ENCODE measurements around the gene ERN2. TPM values are rescaled to one million over a fixed set of nuclear protein-coding genes. Genes with fewer than 3 reads are reported as not detected.

ERN2 gene
- total and polyA plus RNA-seq, 4 donors, result 0.46 to 10.6 (median 3.5) TPM

DNA sequence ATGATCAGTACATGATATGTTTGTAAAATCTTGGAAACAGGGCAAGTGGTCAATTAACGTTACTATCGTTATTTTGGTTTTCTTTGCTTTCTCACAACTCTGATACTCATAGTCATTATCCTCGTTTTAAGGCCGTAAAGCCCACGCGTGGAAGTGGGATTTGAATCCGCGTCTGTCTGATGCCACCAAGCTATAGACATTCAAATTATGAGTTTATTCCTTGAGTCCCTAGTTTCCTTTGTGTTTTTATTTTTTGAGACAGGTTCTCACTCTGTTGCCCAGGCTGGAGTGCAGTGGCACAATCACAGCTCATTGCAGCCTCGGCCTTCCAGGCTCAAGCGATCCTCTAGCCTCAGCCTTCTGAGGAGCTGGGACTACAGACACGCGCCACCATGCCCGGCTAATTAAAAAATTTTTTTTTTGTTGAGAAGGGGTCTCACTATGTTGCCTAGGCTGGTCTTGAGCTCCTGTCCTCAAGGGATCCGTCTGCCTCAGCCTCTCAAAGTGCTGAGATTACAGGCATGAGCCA, 70.7 kb downstream of the ERN2 start:
- no peak overlapping the region for H3K27ac ChIP-seq (ENCODE audit: low read depth in 1 of 2, low read length in 1 of 2)
- DNase-seq (no peak), ATAC-seq (ENCODE audit: insufficient read depth, low FRiP score) (no peak)
- H3K9ac ChIP-seq (ENCODE audit: insufficient read depth in 1 of 2, low read length in 2 of 2), result peak overlapping the region; percentile 58 to 91
- H3K9me3 ChIP-seq (ENCODE audit: control insufficient read depth in 4 of 4, insufficient read depth in 3 of 4, low read length in 3 of 4), result no peaks in the 10 kb centered on the region
- WGBS, 2 donors, result 78 to 83% methylated on average over 14 of the region's 14 CpGs
- peaks cover 4 to 18% (median 8%) of the 10 kb centered on the region in 5 donors for H3K4me1 ChIP-seq (ENCODE audit: control insufficient read depth in 5 of 5, insufficient read depth in 5 of 5, low read length in 5 of 5)
- peak overlapping the region; percentile 97 for H3K4me3 ChIP-seq
- TF ChIP-seq, protein P1, sequence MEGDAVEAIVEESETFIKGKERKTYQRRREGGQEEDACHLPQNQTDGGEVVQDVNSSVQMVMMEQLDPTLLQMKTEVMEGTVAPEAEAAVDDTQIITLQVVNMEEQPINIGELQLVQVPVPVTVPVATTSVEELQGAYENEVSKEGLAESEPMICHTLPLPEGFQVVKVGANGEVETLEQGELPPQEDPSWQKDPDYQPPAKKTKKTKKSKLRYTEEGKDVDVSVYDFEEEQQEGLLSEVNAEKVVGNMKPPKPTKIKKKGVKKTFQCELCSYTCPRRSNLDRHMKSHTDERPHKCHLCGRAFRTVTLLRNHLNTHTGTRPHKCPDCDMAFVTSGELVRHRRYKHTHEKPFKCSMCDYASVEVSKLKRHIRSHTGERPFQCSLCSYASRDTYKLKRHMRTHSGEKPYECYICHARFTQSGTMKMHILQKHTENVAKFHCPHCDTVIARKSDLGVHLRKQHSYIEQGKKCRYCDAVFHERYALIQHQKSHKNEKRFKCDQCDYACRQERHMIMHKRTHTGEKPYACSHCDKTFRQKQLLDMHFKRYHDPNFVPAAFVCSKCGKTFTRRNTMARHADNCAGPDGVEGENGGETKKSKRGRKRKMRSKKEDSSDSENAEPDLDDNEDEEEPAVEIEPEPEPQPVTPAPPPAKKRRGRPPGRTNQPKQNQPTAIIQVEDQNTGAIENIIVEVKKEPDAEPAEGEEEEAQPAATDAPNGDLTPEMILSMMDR (IDR thresholded peaks at IDR 0.05; ENCODE audit: control extremely low read depth, extremely low read depth), result no peak
- H3K36me3 ChIP-seq (ENCODE audit: control insufficient read depth in 4 of 4, insufficient read depth in 4 of 4, low read length in 4 of 4), result peaks cover 6 to 17% (median 12%) of the 10 kb centered on the region in 4 donors
- H3K27me3 ChIP-seq (ENCODE audit: control insufficient read depth in 3 of 3, insufficient read depth in 3 of 3, low read length in 2 of 3), result no peaks in the 10 kb centered on the region

DNA sequence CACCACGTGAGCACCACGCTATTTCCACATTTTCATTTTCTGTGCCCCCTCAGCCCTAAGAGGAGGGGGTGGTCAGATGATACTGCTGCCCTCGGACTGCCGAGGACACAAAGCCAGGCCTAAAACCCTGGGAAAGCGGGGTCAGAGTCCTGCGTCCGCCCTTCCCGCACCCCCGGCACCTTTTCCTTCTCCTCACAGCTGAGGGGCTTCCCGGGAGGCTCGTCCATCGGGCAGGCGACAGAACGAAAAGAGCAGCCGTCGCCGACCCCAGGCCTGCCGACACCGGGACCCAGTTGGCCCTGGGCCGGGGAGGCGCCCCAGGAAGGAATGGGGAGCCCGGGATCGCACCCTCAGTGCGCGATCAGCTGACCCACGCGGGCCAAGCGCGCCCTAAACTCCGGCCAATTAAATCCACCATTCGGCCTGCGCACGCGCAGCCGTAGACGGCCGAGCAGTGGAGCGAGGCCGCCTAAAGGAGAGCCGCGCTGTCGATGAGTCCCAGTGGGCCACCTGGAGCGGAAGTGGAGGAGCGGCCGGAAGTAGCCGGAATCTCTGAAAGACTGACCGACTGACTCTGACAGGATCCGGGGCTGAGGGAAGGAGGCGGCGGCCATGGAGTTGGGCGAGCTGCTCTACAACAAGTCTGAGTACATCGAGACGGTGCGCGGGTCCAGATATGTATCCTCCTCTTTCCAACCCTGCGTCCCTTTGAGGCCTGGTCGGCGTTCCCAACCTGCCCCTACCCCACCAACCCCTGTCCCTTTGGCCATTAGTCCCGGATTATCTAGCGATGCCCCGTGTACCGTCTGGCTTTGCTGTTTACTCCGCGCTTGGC, 71.9 kb downstream of the ERN2 start, which contains the start of the genes DCTN5 and PALB2:
Gene DCTN5 (plus strand): TSS at position 536 of the 835 bp plus-strand sequence. CDS start 77 bp downstream, at position 613.
Gene PALB2 (minus strand): TSS at position 380 of the 835 bp plus-strand sequence. CDS start 153 bp downstream, at position 227.
- 0% methylated on average over 62 to 64 of the region's 64 CpGs for WGBS, 2 donors

DNA sequence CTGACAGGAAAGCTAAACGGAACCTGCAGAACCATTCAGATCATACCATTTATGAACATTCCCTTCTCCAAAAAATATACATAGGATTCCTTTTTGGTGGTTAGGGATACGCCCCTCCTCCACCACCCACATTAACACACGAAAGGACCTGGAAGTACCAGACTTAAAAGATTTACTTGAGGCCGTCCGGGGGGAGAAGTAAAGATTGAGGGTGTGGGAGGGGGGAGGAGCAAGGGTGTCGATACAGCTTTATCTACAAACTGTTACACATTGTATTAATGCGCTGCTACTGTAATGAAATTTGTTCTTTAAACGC, 72.4 kb downstream of the ERN2 start:
- no peak for ATAC-seq (ENCODE audit: insufficient read depth, low FRiP score)

More for the DNA sequence above, 71.9 kb downstream of the ERN2 start, which contains the start of the genes DCTN5 and PALB2:
- TF ChIP-seq, protein P1 (IDR thresholded peaks at IDR 0.05; ENCODE audit: control extremely low read depth, extremely low read depth), result no peak
- no peaks in the 10 kb centered on the region for H3K27me3 ChIP-seq (ENCODE audit: control insufficient read depth in 3 of 3, insufficient read depth in 3 of 3, low read length in 2 of 3)
- no peaks in the 10 kb centered on the region for H3K9me3 ChIP-seq (ENCODE audit: control insufficient read depth in 4 of 4, insufficient read depth in 3 of 4, low read length in 3 of 4)
- H3K27ac ChIP-seq (ENCODE audit: low read depth in 1 of 2, low read length in 1 of 2), result peak within 1 kb of the TSS; percentile 69 to 93
- peak within 1 kb of the TSS; percentile 65 to 91 for H3K9ac ChIP-seq (ENCODE audit: insufficient read depth in 1 of 2, low read length in 2 of 2)
- peak; percentile 99 for ATAC-seq (ENCODE audit: insufficient read depth, low FRiP score)
- peaks cover 4 to 18% (median 8%) of the 10 kb centered on the region in 5 donors for H3K4me1 ChIP-seq (ENCODE audit: control insufficient read depth in 5 of 5, insufficient read depth in 5 of 5, low read length in 5 of 5)
- H3K36me3 ChIP-seq (ENCODE audit: control insufficient read depth in 4 of 4, insufficient read depth in 4 of 4, low read length in 4 of 4), result peaks cover 4 to 16% (median 10%) of the 10 kb centered on the region in 4 donors
- peak within 1 kb of the TSS; percentile 97 for H3K4me3 ChIP-seq
- DNase-seq, result peak; percentile 93 to 96 (median 93)

More for the DNA sequence above, 72.4 kb downstream of the ERN2 start:
- DNase-seq, result no peak
- no peaks in the 10 kb centered on the region for H3K9me3 ChIP-seq (ENCODE audit: control insufficient read depth in 4 of 4, insufficient read depth in 3 of 4, low read length in 3 of 4)
- TF ChIP-seq, protein P1 (IDR thresholded peaks at IDR 0.05; ENCODE audit: control extremely low read depth, extremely low read depth), result no peak
- peak overlapping the region; percentile 60 to 91 for H3K27ac ChIP-seq (ENCODE audit: low read depth in 1 of 2, low read length in 1 of 2)
- peaks cover 4 to 18% (median 8%) of the 10 kb centered on the region in 5 donors for H3K4me1 ChIP-seq (ENCODE audit: control insufficient read depth in 5 of 5, insufficient read depth in 5 of 5, low read length in 5 of 5)
- peak overlapping the region; percentile 97 for H3K4me3 ChIP-seq
- peaks cover under 1 to 13% (median 9%) of the 10 kb centered on the region in 4 donors for H3K36me3 ChIP-seq (ENCODE audit: control insufficient read depth in 4 of 4, insufficient read depth in 4 of 4, low read length in 4 of 4)
- H3K9ac ChIP-seq (ENCODE audit: insufficient read depth in 1 of 2, low read length in 2 of 2), result peak overlapping the region; percentile 63 to 65
- no peaks in the 10 kb centered on the region for H3K27me3 ChIP-seq (ENCODE audit: control insufficient read depth in 3 of 3, insufficient read depth in 3 of 3, low read length in 2 of 3)
- WGBS, 2 donors, result 0 to 2% methylated on average over 8 of the region's 8 CpGs

Other genes with a start within 250 kb of the ERN2 start
- 100 to 1,000 TPM in 1 of 2 donors, 10 to 100 TPM in 1; 88.5 to 118 TPM for gene GGA2, start 202.7 kb downstream of the ERN2 start, total RNA-seq
- 10 to 100 TPM; 29.4 to 39.3 TPM for gene GGA2, start 202.7 kb downstream of the ERN2 start, polyA plus RNA-seq
- 10 to 100 TPM; 25.2 to 25.7 TPM for gene EARS2, start 155.9 kb downstream of the ERN2 start, total RNA-seq
- 10 to 100 TPM; 17.7 to 19.3 TPM for gene EARS2, start 155.9 kb downstream of the ERN2 start, polyA plus RNA-seq
- 10 to 100 TPM; 48.8 to 61.4 TPM for gene UBFD1, start 155.5 kb downstream of the ERN2 start, total RNA-seq
- gene UBFD1, start 155.5 kb downstream of the ERN2 start, polyA plus RNA-seq, result 10 to 100 TPM in 1 of 2 donors, 1 to 10 TPM in 1; 8.5 to 13.9 TPM
- 10 to 100 TPM; 67.4 to 83.7 TPM for gene NDUFAB1, start 116.9 kb downstream of the ERN2 start, total RNA-seq
- 100 to 1,000 TPM in 1 of 2 donors, 10 to 100 TPM in 1; 96.5 to 127 TPM for gene NDUFAB1, start 116.9 kb downstream of the ERN2 start, polyA plus RNA-seq
- gene PALB2, start 71.9 kb downstream of the ERN2 start, total RNA-seq, result 10 to 100 TPM in 1 of 2 donors, 1 to 10 TPM in 1; 8.3 to 12.0 TPM
- gene PALB2, start 71.9 kb downstream of the ERN2 start, polyA plus RNA-seq, result 10 to 100 TPM in 1 of 2 donors, 1 to 10 TPM in 1; 6.3 to 12.9 TPM
- gene DCTN5, start 71.8 kb downstream of the ERN2 start, total RNA-seq, result 10 to 100 TPM; 39.0 to 46.2 TPM
- gene DCTN5, start 71.8 kb downstream of the ERN2 start, polyA plus RNA-seq, result 10 to 100 TPM; 10.5 to 30.4 TPM
- 1 to 10 TPM; 3.2 to 3.3 TPM for gene PLK1, start 34.3 kb downstream of the ERN2 start, total RNA-seq
- gene PLK1, start 34.3 kb downstream of the ERN2 start, polyA plus RNA-seq, result 1 to 10 TPM; 1.9 to 3.6 TPM
- gene CHP2, start 41.8 kb upstream of the ERN2 start, total RNA-seq, result 1 to 10 TPM in 1 of 2 donors, not detected in 1; 2.0 TPM
- gene CHP2, start 41.8 kb upstream of the ERN2 start, polyA plus RNA-seq, result under 1 TPM; 0.06 TPM
- 10 to 100 TPM; 24.3 to 46.4 TPM for gene PRKCB, start 122.8 kb upstream of the ERN2 start, total RNA-seq
- 10 to 100 TPM in 1 of 2 donors, 1 to 10 TPM in 1; 2.5 to 19.2 TPM for gene PRKCB, start 122.8 kb upstream of the ERN2 start, polyA plus RNA-seq